Keratinocyte (primary cell): ENCODE results near the gene DKK2. TPM values are rescaled to one million over a fixed set of nuclear protein-coding genes. Genes with fewer than 3 reads are reported as not detected.

Source experiments
- DNase-seq: peaks from one replicate; pipeline ENCODE4 v3.0.0-alpha.2; 2011; ENCODE audit warnings: low read depth, missing footprints, low spot score
- FAIRE-seq: peaks from 2 replicates; lab custom pipeline; 2011; peaks lifted over from hg19 to GRCh38; lab: Jason Lieb, UNC
- H2AFZ ChIP-seq: 2 replicates; pipeline ENCODE4 v1.6.0; 2012; ENCODE audit warnings: low read length, control low read depth, inconsistent platforms; ENCODE audit not compliant: control insufficient read depth
- H3K27ac ChIP-seq: 2 replicates; pipeline ENCODE4 v1.5.1; 2011; ENCODE audit warnings: low read length; ENCODE audit not compliant: control insufficient read depth, insufficient read depth
- H3K27me3 ChIP-seq: 3 replicates; pipeline ENCODE4 v1.6.0; 2011; ENCODE audit warnings: low read length; ENCODE audit not compliant: control insufficient read depth, insufficient read depth; ENCODE audit errors: extremely low read depth
- H3K36me3 ChIP-seq, 2 experiments: 2 replicates in 1 of 2; 3 replicates in 1 of 2; pipeline ENCODE4 v1.5.1; 2011; ENCODE audit warnings: low read length in 2 of 2, mild to moderate bottlenecking in 1 of 2; ENCODE audit not compliant: control insufficient read depth in 2 of 2, insufficient read depth in 2 of 2; ENCODE audit errors: extremely low read depth in 1 of 2
- H3K4me1 ChIP-seq: 3 replicates; pipeline ENCODE4 v1.5.1; 2011; ENCODE audit warnings: low read length; ENCODE audit not compliant: control insufficient read depth, insufficient read depth; ENCODE audit errors: extremely low read depth
- H3K4me2 ChIP-seq: 3 replicates; pipeline ENCODE4 v1.6.0; 2011; ENCODE audit warnings: low read depth, low read length; ENCODE audit not compliant: control insufficient read depth, insufficient read depth; ENCODE audit errors: extremely low read depth
- H3K4me3 ChIP-seq, 3 experiments: fragments of 200-600 bp in 1 of 3; sonication (generic) in 1 of 3; 2 replicates in 2 of 3; 3 replicates in 1 of 3; pipeline ENCODE4 v1.5.1; 2011 to 2016; ENCODE audit warnings: low read length in 3 of 3, mild to moderate bottlenecking in 3 of 3, control low read depth in 2 of 3, inconsistent platforms in 1 of 3, low read depth in 1 of 3, mixed read lengths in 1 of 3, mixed run types in 1 of 3, moderate library complexity in 1 of 3; ENCODE audit not compliant: control insufficient read depth in 2 of 3, insufficient read depth in 2 of 3; ENCODE audit errors: extremely low read depth in 1 of 3
- H3K79me2 ChIP-seq: 2 replicates; pipeline ENCODE4 v1.6.0; 2012; ENCODE audit warnings: low read length; ENCODE audit not compliant: control insufficient read depth, insufficient read depth
- H3K9ac ChIP-seq: 3 replicates; pipeline ENCODE4 v1.6.0; 2011; ENCODE audit warnings: low read length; ENCODE audit not compliant: control insufficient read depth, insufficient read depth; ENCODE audit errors: extremely low read depth
- H3K9me1 ChIP-seq: 3 replicates; pipeline ENCODE4 v1.6.0; 2011; ENCODE audit warnings: low read length; ENCODE audit not compliant: control insufficient read depth, insufficient read depth; ENCODE audit errors: extremely low read depth
- H3K9me3 ChIP-seq: 2 replicates; pipeline ENCODE4 v1.5.1; 2012; ENCODE audit warnings: low read depth, low read length; ENCODE audit not compliant: control insufficient read depth
- H4K20me1 ChIP-seq: 3 replicates; pipeline ENCODE4 v1.6.0; 2011; ENCODE audit warnings: low read length; ENCODE audit not compliant: control insufficient read depth, insufficient read depth; ENCODE audit errors: extremely low read depth
- EZH2 ChIP-seq: IDR thresholded peaks from one replicate; pipeline ENCODE4 v1.6.1; 2012; ENCODE audit warnings: inconsistent platforms, mild to moderate bottlenecking, low read length, moderate library complexity
- dilution Hi-C: fragments of 300-500 bp; cut with MboI; formaldehyde crosslinking; loops from one replicate; pipeline ENCODE4 v1.7.0; 2020; ENCODE audit warnings: low sequenced_read_pairs; ENCODE audit not compliant: extremely low pct_ligation_motif_present
- polyA plus RNA-seq, 5 experiments: library from polyadenylated mRNA; depleted of rRNA in 3 of 5; stranded (reverse) in 3 of 5; stranded (forward) in 1 of 5; unstranded in 1 of 5; fragments of >200 nt; gene quantifications; 1 replicate in 1 of 5; 2 replicates in 3 of 5; 3 replicates in 1 of 5; pipeline versions ENCODE4 v1.2.1 to v1.2.3, GENCODE V29; 2011 to 2012; ENCODE audit warnings: missing spikeins in 2 of 5, low read depth in 1 of 5, low replicate concordance in 1 of 5
- TF ChIP-seq, protein P1 (sequence below), 3 experiments: IDR thresholded peaks in 1 of 3; conservative IDR thresholded peaks in 1 of 3; optimal IDR thresholded peaks in 1 of 3; 2 replicates in 2 of 3; 3 replicates in 1 of 3; pipeline versions ENCODE3 to v1.5.1; 2011; ENCODE audit warnings: low read length in 3 of 3, mild to moderate bottlenecking in 3 of 3, moderate library complexity in 2 of 3, control low read depth in 1 of 3, inconsistent platforms in 1 of 3; ENCODE audit not compliant: insufficient read depth in 2 of 3; ENCODE audit errors: extremely low read depth in 1 of 3

Gene DKK2
- polyA plus RNA-seq, 1 donor (not counting 4 experiments of a cell fraction or from before 2014, with no cell fraction given): 0.08 TPM

GRCh38 chr4:107069049-107069448 is 32.9 kb upstream of the DKK2 start:
- Histone ChIP-seq H3K4me2 (no peak overlapping the region), H3K4me1 (no peaks in the 10 kb centered on the region), H4K20me1 (no peaks in the 10 kb centered on the region), H2AFZ (no peak overlapping the region), H3K79me2 (no peaks in the 10 kb centered on the region), H3K4me3 (no peak overlapping the region), H3K9ac (no peak overlapping the region), H3K9me1 (no peaks in the 10 kb centered on the region), H3K27ac (no peak overlapping the region), H3K27me3 (no peaks in the 10 kb centered on the region), H3K9me3 (no peaks in the 10 kb centered on the region), H3K36me3 (no peaks in the 10 kb centered on the region)
- DNase-seq (no peak), FAIRE-seq (no peak)
- TF ChIP-seq EZH2: no peak
- TF ChIP-seq, protein P1, sequence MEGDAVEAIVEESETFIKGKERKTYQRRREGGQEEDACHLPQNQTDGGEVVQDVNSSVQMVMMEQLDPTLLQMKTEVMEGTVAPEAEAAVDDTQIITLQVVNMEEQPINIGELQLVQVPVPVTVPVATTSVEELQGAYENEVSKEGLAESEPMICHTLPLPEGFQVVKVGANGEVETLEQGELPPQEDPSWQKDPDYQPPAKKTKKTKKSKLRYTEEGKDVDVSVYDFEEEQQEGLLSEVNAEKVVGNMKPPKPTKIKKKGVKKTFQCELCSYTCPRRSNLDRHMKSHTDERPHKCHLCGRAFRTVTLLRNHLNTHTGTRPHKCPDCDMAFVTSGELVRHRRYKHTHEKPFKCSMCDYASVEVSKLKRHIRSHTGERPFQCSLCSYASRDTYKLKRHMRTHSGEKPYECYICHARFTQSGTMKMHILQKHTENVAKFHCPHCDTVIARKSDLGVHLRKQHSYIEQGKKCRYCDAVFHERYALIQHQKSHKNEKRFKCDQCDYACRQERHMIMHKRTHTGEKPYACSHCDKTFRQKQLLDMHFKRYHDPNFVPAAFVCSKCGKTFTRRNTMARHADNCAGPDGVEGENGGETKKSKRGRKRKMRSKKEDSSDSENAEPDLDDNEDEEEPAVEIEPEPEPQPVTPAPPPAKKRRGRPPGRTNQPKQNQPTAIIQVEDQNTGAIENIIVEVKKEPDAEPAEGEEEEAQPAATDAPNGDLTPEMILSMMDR (optimal IDR thresholded peaks at IDR 0.05 in 1 of 3, IDR thresholded peaks at IDR 0.05 in 1 of 3, conservative IDR thresholded peaks at IDR 0.05 in 1 of 3; ENCODE audit: extremely low read depth in 1 of 3, insufficient read depth in 2 of 3, low read length in 3 of 3): no peak
- dilution Hi-C loops: no loop called here

- H3K4me1 ChIP-seq: no peaks in the 10 kb centered on the region
- H3K36me3 ChIP-seq: no peaks in the 10 kb centered on the region
- dilution Hi-C loops: no loop called here
- no peaks in the 10 kb centered on the region for H3K79me2 ChIP-seq
- no peak overlapping the region for H3K4me3 ChIP-seq
- TF ChIP-seq, protein P1 (optimal IDR thresholded peaks at IDR 0.05 in 1 of 3, IDR thresholded peaks at IDR 0.05 in 1 of 3, conservative IDR thresholded peaks at IDR 0.05 in 1 of 3; ENCODE audit: extremely low read depth in 1 of 3, insufficient read depth in 2 of 3, low read length in 3 of 3): no peak
- TF ChIP-seq EZH2: no peak
- no peak overlapping the region for H2AFZ ChIP-seq
- FAIRE-seq: no peak
- no peak for DNase-seq
- H3K9me1 ChIP-seq: no peaks in the 10 kb centered on the region
- H3K9ac ChIP-seq: no peak overlapping the region
- no peak overlapping the region for H3K27ac ChIP-seq
- no peaks in the 10 kb centered on the region for H3K27me3 ChIP-seq
- no peak overlapping the region for H3K4me2 ChIP-seq
- no peaks in the 10 kb centered on the region for H3K9me3 ChIP-seq
- no peaks in the 10 kb centered on the region for H4K20me1 ChIP-seq
Measured at GRCh38 chr4:107068116-107068515, 32.0 kb upstream of the DKK2 start.
